Measurements from ENCODE around the gene SNU13.

SNU13 gene

GRCh38 chr22:41654322-41654721 is 34.3 kb downstream of the SNU13 start:
- no peak for DNase-seq (ENCODE audit: extremely low read depth, low read depth)
- TF ChIP-seq CTCF (IDR thresholded peaks at IDR 0.05; ENCODE audit: low read depth, low read length): no peak

GRCh38 chr22:41650821-41651220 is 37.8 kb downstream of the SNU13 start:
- DNase-seq (ENCODE audit: extremely low read depth, low read depth): no peak
- no peak for TF ChIP-seq CTCF (IDR thresholded peaks at IDR 0.05; ENCODE audit: low read depth, low read length)

GRCh38 chr22:41650229-41650628 is 38.4 kb downstream of the SNU13 start:
- no peak for DNase-seq (ENCODE audit: extremely low read depth, low read depth)
- TF ChIP-seq CTCF (IDR thresholded peaks at IDR 0.05; ENCODE audit: low read depth, low read length): no peak

- no peak for TF ChIP-seq CTCF (IDR thresholded peaks at IDR 0.05; ENCODE audit: low read depth, low read length)
- no peak for DNase-seq (ENCODE audit: extremely low read depth, low read depth)
Measured at GRCh38 chr22:41648432-41648831, 40.2 kb downstream of the SNU13 start.

- TF ChIP-seq CTCF (IDR thresholded peaks at IDR 0.05; ENCODE audit: low read depth, low read length): no peak
- no peak for DNase-seq (ENCODE audit: extremely low read depth, low read depth)
Measured at GRCh38 chr22:41647771-41648170, 40.9 kb downstream of the SNU13 start.

- TF ChIP-seq CTCF (IDR thresholded peaks at IDR 0.05; ENCODE audit: low read depth, low read length): no peak
- DNase-seq (ENCODE audit: extremely low read depth, low read depth): no peak
Measured at GRCh38 chr22:41642331-41643110, 46.1 kb downstream of the SNU13 start.

GRCh38 chr22:41641854-41642253 is 46.8 kb downstream of the SNU13 start:
- no peak for DNase-seq (ENCODE audit: extremely low read depth, low read depth)
- no peak for TF ChIP-seq CTCF (IDR thresholded peaks at IDR 0.05; ENCODE audit: low read depth, low read length)
